ENCODE data around the gene MARCHF7. TPM values are rescaled to one million over a fixed set of nuclear protein-coding genes. Genes with fewer than 3 reads are reported as not detected.
A peak's percentile ranks its signal among the peaks of the same experiment; 100 is the strongest.
"Not testable (repeated sequence)": the region's sequence is repeated elsewhere in the genome, so short reads cannot be mapped to it uniquely, and the experiment has no call there.

MARCHF7 gene, protein sequence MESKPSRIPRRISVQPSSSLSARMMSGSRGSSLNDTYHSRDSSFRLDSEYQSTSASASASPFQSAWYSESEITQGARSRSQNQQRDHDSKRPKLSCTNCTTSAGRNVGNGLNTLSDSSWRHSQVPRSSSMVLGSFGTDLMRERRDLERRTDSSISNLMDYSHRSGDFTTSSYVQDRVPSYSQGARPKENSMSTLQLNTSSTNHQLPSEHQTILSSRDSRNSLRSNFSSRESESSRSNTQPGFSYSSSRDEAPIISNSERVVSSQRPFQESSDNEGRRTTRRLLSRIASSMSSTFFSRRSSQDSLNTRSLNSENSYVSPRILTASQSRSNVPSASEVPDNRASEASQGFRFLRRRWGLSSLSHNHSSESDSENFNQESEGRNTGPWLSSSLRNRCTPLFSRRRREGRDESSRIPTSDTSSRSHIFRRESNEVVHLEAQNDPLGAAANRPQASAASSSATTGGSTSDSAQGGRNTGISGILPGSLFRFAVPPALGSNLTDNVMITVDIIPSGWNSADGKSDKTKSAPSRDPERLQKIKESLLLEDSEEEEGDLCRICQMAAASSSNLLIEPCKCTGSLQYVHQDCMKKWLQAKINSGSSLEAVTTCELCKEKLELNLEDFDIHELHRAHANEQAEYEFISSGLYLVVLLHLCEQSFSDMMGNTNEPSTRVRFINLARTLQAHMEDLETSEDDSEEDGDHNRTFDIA
- total RNA-seq (10 to 100 TPM; 68.1 to 89.0 (median 84.2) TPM), polyA plus RNA-seq (10 to 100 TPM; 42.7 to 47.6 TPM)
- long read RNA-seq, donor 1, full-length matches to known transcripts, result 4 of 64 reads
- long read RNA-seq, donor 1, partial matches to known transcripts, result 22 of 64 reads
- long read RNA-seq, donor 1, other reads (novel, unspliced or antisense), result 38 of 64 reads
- long read RNA-seq, donor 2, full-length matches to known transcripts, result 8 of 84 reads
- long read RNA-seq, donor 2, partial matches to known transcripts, result 49 of 84 reads
- long read RNA-seq, donor 2, other reads (novel, unspliced or antisense), result 27 of 84 reads
- long read RNA-seq, donor 3, full-length matches to known transcripts, result 70 of 200 reads
- long read RNA-seq, donor 3, partial matches to known transcripts, result 13 of 200 reads
- long read RNA-seq, donor 3, other reads (novel, unspliced or antisense), result 117 of 200 reads

DNA sequence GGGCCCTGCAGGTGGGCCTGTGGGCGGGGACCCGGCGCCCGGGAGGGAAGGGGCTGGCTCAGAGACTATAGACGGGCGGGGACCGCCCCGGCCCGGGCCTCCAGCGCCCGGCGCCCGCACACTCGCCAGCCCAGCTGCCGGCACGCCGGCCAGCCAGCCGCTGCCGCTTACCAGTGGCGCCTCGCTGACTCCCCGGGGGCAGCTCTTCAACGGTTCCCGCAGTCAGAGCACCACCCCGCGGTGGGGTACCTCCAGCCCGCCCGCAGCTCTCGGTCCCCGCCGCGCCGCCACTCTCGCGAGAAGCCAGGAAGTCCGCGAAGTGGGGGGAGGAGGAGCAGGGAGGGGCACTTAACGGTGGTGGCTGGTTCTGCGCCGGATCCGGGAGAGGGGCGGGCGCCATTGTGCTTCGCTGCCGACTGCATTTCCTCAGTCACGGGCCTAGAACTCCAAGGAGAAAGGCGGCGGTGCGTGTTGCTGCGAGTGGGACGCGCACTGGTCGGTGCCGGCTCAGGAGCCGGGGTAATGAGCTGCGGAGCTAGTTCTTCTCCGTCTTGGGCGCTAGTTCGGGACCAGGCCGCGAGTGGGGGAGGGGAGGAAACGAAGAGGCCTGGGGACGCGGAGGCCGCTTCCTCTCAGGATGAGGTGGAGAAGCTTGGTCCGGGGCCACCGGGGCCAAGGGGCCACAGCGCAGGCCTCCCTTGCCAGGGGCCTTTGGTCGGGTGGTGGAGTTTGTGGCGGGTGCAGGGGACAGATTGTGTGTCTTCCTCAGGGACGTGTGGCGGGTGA is at the start of gene MARCHF7:
Gene MARCHF7 (plus strand): TSS at position 364 of the 786 bp plus-strand sequence. CDS start 16,517 bp downstream, outside the sequence.
- peaks cover 6% of the 10 kb centered on the region for H3K4me1 ChIP-seq (ENCODE audit: insufficient read depth)
- no peaks in the 10 kb centered on the region for H3K27me3 ChIP-seq
- intact Hi-C loops (cut with DNase I), result loop anchor here in 3 of 4 donors (5.0 kb wide), 2 partner anchors 95 to 435 kb away; partner anchors contain the start of gene BAZ2B (in 2 of the 3)
- TF ChIP-seq POLR2A (IDR thresholded peaks at IDR 0.05) (peak; percentile 94), EP300 (IDR thresholded peaks at IDR 0.05) (no peak)
- TF ChIP-seq, protein P1, sequence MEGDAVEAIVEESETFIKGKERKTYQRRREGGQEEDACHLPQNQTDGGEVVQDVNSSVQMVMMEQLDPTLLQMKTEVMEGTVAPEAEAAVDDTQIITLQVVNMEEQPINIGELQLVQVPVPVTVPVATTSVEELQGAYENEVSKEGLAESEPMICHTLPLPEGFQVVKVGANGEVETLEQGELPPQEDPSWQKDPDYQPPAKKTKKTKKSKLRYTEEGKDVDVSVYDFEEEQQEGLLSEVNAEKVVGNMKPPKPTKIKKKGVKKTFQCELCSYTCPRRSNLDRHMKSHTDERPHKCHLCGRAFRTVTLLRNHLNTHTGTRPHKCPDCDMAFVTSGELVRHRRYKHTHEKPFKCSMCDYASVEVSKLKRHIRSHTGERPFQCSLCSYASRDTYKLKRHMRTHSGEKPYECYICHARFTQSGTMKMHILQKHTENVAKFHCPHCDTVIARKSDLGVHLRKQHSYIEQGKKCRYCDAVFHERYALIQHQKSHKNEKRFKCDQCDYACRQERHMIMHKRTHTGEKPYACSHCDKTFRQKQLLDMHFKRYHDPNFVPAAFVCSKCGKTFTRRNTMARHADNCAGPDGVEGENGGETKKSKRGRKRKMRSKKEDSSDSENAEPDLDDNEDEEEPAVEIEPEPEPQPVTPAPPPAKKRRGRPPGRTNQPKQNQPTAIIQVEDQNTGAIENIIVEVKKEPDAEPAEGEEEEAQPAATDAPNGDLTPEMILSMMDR (IDR thresholded peaks at IDR 0.05), result peak in 2 of 3 donors; percentile 62 to 64
- DNase-seq, result peak; percentile 96 to 98 (median 97)
- no peaks in the 10 kb centered on the region for H3K36me3 ChIP-seq
- 0 to 1% (median 1%) methylated on average over 65 to 72 of the region's 72 CpGs for WGBS, 3 donors
- no peaks in the 10 kb centered on the region for H3K9me3 ChIP-seq
- peak within 1 kb of the TSS; percentile 80 for H3K4me3 ChIP-seq
- H3K27ac ChIP-seq, result peak within 1 kb of the TSS; percentile 74 to 85

DNA sequence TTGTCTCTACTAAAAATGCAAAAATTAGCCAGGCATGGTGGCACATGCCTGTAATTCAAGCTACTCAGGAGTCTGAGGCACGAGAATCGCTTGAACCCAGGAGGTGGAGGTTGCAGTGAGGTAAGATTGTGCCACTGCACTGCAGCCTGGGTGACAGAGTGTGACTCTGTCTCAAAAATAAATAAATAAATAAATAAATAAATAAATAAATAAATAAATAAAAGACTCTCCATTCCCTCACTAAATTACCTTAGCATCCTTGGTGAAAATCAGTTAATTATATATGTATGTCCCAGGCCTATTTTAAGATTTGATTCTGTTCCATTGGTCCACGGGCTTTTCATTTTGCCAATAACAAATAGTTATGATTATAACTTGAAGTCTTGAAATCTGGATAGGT is 44.9 kb upstream of the MARCHF7 start:
- intact Hi-C loops (cut with DNase I); H3K27me3 ChIP-seq: not testable (repeated sequence)

DNA sequence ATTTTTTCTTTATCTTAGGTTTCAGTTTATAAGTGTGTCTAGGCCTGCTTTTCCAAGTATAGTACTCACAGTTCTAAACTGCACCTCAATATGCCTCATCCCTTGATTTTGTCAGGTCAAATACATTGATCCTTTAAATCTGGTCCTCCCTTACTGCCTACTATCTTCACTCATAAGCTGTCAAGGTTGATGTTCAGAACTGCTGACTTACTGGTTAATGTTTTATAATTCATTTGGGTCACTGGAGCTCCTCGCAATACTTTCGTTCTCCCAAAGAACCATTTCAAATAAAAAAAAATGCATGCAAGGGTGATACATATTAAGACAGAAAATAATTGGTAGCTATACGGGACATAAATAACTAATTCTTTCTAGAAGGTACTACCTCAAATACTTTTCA is 41.3 kb upstream of the MARCHF7 start:
- Histone ChIP-seq H3K36me3 (no peaks in the 10 kb centered on the region), H3K27ac (no peak overlapping the region), H3K4me1 (ENCODE audit: insufficient read depth) (no peaks in the 10 kb centered on the region), H3K4me3 (no peak overlapping the region), H3K27me3 (no peaks in the 10 kb centered on the region), H3K9me3 (no peaks in the 10 kb centered on the region)
- intact Hi-C loops (cut with DNase I), result no loop called here
- TF ChIP-seq EP300 (IDR thresholded peaks at IDR 0.05), result no peak
- TF ChIP-seq, protein P1 (IDR thresholded peaks at IDR 0.05), result no peak
- TF ChIP-seq POLR2A (IDR thresholded peaks at IDR 0.05), result no peak
- DNase-seq, result no peak
- WGBS, 3 donors, result 85 to 93% (median 92%) methylated on average over 3 of the region's 3 CpGs

More for the DNA sequence above, 44.9 kb upstream of the MARCHF7 start:
- H3K36me3 ChIP-seq; H3K9me3 ChIP-seq; DNase-seq; H3K27ac ChIP-seq; H3K4me1 ChIP-seq (ENCODE audit: insufficient read depth); H3K4me3 ChIP-seq: not testable (repeated sequence)
- WGBS, 3 donors, result 95 to 100% (median 97%) methylated on average over 3 of the region's 3 CpGs

DNA sequence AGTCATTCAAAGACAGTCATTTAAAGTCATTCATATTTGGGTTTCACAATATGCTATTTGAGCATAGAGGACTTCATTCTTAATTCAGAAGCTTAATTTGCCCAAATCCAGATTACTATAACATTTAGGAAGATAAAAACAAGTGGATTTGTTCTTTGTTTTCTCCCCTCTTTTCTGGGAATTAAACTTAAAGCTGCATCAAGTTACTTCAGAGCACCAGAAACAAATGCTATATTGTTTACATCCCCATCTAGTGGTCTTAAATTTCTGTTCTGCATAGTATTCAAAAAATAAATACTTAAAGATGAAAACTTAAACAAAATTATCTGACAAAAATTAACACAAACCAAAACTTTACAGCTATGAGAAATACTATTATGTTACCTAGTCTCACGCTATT is 34.7 kb upstream of the MARCHF7 start:
- DNase-seq, result no peak
- no peaks in the 10 kb centered on the region for H3K9me3 ChIP-seq
- no peak overlapping the region for H3K4me3 ChIP-seq
- TF ChIP-seq EP300 (IDR thresholded peaks at IDR 0.05) (no peak), POLR2A (IDR thresholded peaks at IDR 0.05) (no peak)
- TF ChIP-seq, protein P1 (IDR thresholded peaks at IDR 0.05), result no peak
- no peaks in the 10 kb centered on the region for H3K36me3 ChIP-seq
- no peaks in the 10 kb centered on the region for H3K4me1 ChIP-seq (ENCODE audit: insufficient read depth)
- intact Hi-C loops (cut with DNase I), result no loop called here
- no peak overlapping the region for H3K27ac ChIP-seq
- H3K27me3 ChIP-seq, result no peaks in the 10 kb centered on the region
- WGBS, 3 donors, result 87 to 96% (median 89%) methylated on average over 1 of the region's 1 CpG

All from ovary (tissue), 10 donors.